Prostate gland (tissue), 1 donor: ENCODE measurements around the gene POLR3G.

Experiments used
- POLR2A ChIP-seq: fragments of 450-650 bp; IDR thresholded peaks from one replicate; pipeline ENCODE4 v1.6.1; 2016; ENCODE audit warnings: antibody characterized with exemption, mild to moderate bottlenecking
- POLR2AphosphoS5 ChIP-seq: sonication (generic); formaldehyde crosslinking; IDR thresholded peaks from one replicate; pipeline ENCODE4 v1.6.1; 2017; ENCODE audit warnings: antibody characterized with exemption

DNA sequence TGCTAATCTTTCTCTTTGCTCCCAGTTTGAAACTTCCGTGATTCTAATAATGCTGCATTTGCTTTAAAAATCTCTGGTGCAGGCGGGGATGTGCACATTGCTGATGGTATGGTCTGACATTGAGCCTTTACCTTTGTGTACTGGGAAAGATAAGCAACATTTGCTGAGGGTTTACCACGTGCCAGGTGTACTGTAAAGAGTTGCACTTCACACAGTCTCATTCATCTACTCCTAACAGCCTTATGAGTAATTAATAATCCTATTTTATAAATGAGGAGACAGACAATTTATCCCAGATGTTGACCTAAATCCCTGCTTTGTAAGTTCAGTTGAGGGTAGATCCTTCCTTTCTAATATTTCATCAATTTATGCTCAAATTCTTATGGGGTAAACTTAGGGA lies 83.2 kb downstream of the POLR3G start:
- TF ChIP-seq POLR2AphosphoS5 (no peak), POLR2A (no peak)
